G401.6 (cell line): Measurements from ENCODE around the gene CRTAP.
"Not testable (repeated sequence)": the region's sequence is repeated elsewhere in the genome, so short reads cannot be mapped to it uniquely, and the experiment has no call there.

Source experiments
- FAIRE-seq: peaks from 2 replicates; lab custom pipeline; 2012; peaks lifted over from hg19 to GRCh38; lab: Jason Lieb, UNC

The CRTAP gene

GRCh38 chr3:33181229-33181628 is 67.4 kb downstream of the CRTAP start:
- no peak for FAIRE-seq

- not testable (repeated sequence) for FAIRE-seq
Measured at GRCh38 chr3:33181641-33182040, 67.8 kb downstream of the CRTAP start.

DNA sequence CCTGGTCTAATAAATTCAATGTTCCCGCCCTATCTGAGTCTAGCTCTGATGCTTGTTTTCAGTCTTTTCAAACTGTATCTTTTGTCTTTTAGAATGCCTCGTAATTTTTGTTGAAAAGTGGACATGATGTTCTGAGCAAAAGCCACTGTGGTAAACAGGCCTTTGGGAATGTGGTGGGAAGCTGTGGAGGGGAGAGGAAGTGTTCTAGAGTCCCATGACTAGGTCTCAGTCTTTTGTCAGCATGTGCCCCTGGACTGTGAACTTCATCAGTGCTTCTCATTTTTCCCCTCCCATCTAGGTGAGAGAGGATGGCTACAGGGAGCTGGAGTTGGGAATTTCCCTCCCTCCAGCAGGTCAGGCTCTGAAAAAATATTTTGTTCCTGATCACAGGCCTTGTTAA is 71.0 kb downstream of the CRTAP start:
- FAIRE-seq = no peak

DNA sequence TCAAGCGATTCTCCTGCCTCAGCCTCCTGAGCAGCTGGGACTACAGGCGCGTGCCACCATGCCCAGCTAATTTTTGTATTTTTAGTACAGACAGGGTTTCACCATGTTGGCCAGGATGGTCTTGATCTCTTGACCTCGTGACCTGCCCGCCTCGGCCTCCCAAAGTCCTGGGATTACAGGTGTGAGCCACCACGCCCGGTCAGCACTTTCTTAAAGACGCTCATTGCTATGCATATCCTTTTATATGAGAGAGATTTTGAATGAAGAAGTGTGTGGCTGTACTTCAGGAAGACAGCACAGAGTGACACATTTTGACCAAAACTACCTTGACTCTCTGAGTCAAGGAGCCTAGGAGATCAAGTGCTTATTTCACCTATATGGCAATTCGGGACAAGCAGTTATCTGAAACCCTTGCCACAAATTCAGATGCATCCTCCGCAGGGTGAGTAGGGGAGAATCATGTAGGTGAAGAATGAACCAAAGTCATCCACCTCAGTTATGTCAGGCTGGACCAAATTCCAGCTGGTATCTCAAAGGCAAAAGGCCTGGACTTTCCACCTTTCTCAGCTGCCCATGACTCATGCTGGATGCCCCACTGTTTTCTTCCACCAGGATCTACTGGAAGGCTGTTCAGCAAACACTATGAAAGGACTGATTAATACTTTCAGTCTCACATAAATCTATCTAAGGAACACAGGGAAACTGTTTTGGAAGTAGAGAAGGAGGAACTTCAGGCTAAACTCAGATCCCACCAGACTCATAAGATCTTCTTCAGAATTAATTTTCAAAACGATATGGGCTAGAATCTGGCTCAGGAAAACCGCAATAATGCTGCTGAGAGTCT is 72.9 kb downstream of the CRTAP start:
- FAIRE-seq = no peak

DNA sequence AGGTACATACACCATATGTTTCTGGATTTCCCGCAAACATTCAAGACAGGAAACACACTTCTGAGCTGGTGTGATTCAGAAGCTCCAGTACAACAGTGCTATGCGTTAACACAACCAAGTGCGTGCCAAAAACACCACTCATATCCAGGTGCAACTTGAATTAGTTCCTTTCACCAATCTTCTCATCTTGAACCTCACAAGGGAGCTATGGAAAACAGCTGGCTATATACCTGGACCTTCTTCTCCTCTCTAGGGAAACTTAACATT is 73.5 kb downstream of the CRTAP start:
- FAIRE-seq = no peak

GRCh38 chr3:33194303-33194702 is 80.5 kb downstream of the CRTAP start:
- no peak for FAIRE-seq

- no peak for FAIRE-seq
Measured at GRCh38 chr3:33196538-33196937, 82.7 kb downstream of the CRTAP start.
